ENCODE measurements around the gene LPCAT2. TPM values are rescaled to one million over a fixed set of nuclear protein-coding genes. Genes with fewer than 3 reads are reported as not detected.

LPCAT2 gene
- total RNA-seq, 6 donors from 2014 or later = 14.4 to 33.9 (median 26.9) TPM

- DNase-seq (no peak), ATAC-seq (ENCODE audit: low FRiP score in 2 of 2) (no peak)
- peaks cover 0 to 3% (median 0%) of the 10 kb centered on the region in 4 donors for H3K4me1 ChIP-seq
- no peaks in the 10 kb centered on the region for H3K36me3 ChIP-seq
- no peak for TF ChIP-seq POLR2A (IDR thresholded peaks at IDR 0.05)
- no peak for TF ChIP-seq CTCF (IDR thresholded peaks at IDR 0.05)
- TF ChIP-seq EP300 (IDR thresholded peaks at IDR 0.05) = no peak
- TF ChIP-seq POLR2AphosphoS5 (IDR thresholded peaks at IDR 0.05) = no peak
- H3K27ac ChIP-seq = no peak overlapping the region
- no peaks in the 10 kb centered on the region for H3K27me3 ChIP-seq
- 77 to 91% methylated on average over 4 of the region's 4 CpGs for WGBS, 2 donors
- H3K4me3 ChIP-seq = no peak overlapping the region
- H3K9me3 ChIP-seq = no peaks in the 10 kb centered on the region
These were observed 42.7 kb upstream of the LPCAT2 start for GRCh38 chr16:55466209-55466608.

DNA sequence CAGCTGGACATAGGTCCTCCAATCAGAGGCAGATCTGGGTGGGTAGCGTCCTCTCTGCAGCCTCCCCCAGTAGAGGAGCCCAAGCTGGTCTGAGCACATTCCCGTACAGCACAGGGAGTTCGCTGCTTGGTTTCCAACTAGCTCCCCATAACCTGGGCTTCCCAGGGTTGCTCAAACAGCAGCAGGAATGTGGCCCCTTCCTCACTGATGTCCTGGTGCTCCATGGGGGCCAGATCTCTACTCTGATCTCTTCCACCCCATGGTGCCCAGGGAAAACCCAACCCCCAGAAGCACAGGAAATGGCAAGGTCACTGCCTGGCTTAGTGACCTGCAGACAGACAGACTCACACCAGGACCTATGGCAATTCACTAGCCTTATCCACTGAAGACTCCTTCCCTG, 41.0 kb upstream of the LPCAT2 start:
- DNase-seq (no peak), ATAC-seq (ENCODE audit: low FRiP score in 2 of 2) (no peak)
- no peak overlapping the region for H3K27ac ChIP-seq
- TF ChIP-seq POLR2A (IDR thresholded peaks at IDR 0.05) (no peak), CTCF (IDR thresholded peaks at IDR 0.05) (no peak), POLR2AphosphoS5 (IDR thresholded peaks at IDR 0.05) (no peak), EP300 (IDR thresholded peaks at IDR 0.05) (no peak)
- no peak overlapping the region for H3K4me3 ChIP-seq
- H3K36me3 ChIP-seq = no peaks in the 10 kb centered on the region
- H3K9me3 ChIP-seq = no peaks in the 10 kb centered on the region
- peaks cover 0 to 3% (median 0%) of the 10 kb centered on the region in 4 donors for H3K4me1 ChIP-seq
- H3K27me3 ChIP-seq = no peaks in the 10 kb centered on the region
- WGBS, 2 donors = 83 to 95% methylated on average over 3 of the region's 3 CpGs

GRCh38 chr16:55468352-55468990, 40.4 kb upstream of the LPCAT2 start:
- no peak for ATAC-seq (ENCODE audit: low FRiP score in 2 of 2)
- 79 to 82% methylated on average over 7 of the region's 7 CpGs for WGBS, 2 donors

DNA sequence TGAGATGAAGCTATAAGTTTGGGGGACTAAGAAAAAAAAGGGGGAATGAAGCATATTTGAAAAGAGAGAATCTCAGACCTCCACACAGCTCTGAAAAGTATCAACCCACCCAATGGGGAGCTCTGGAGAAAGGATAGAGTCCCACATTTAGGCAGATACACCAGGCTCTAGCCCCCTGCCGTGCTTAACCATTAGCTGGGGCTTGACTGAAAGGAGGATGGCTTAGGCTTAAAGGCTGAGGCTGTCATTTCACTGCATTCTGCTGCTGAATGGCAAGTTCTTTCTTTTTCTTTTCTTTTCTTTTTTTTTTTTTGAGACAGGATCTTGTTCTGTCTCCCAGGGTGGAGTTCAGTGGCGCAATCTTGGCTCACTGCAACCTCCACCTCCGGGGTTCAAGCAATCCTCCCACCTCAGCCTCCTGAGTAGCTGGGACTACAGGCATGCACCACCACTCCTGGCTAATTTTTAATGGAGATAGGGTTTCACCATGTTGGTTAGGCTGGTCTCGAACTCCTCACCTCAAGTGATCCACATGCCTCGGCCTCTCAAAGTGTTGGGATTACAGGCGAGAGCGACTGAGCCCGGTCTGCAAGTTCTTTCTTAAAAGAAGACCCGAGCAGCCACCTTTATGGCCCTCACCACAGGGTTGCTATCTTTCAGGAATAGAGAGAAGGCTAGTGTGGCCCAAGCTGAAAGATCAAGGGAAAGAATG, 38.9 kb upstream of the LPCAT2 start:
- no peak overlapping the region for H3K27ac ChIP-seq
- H3K36me3 ChIP-seq = no peaks in the 10 kb centered on the region
- TF ChIP-seq EP300 (IDR thresholded peaks at IDR 0.05) (no peak), POLR2A (IDR thresholded peaks at IDR 0.05) (no peak), CTCF (IDR thresholded peaks at IDR 0.05) (no peak), POLR2AphosphoS5 (IDR thresholded peaks at IDR 0.05) (no peak)
- DNase-seq (no peak), ATAC-seq (ENCODE audit: low FRiP score in 2 of 2) (no peak)
- H3K9me3 ChIP-seq = no peaks in the 10 kb centered on the region
- H3K4me3 ChIP-seq = no peak overlapping the region
- peaks cover 0 to 3% (median 0%) of the 10 kb centered on the region in 4 donors for H3K4me1 ChIP-seq
- H3K27me3 ChIP-seq = no peaks in the 10 kb centered on the region
- 83 to 90% methylated on average over 9 of the region's 9 CpGs for WGBS, 2 donors

More at GRCh38 chr16:55468352-55468990, 40.4 kb upstream of the LPCAT2 start:
- Histone ChIP-seq H3K36me3 (no peaks in the 10 kb centered on the region), H3K27ac (no peak overlapping the region), H3K27me3 (no peaks in the 10 kb centered on the region), H3K9me3 (no peaks in the 10 kb centered on the region), H3K4me1 (peaks cover 0 to 3% (median 0%) of the 10 kb centered on the region in 4 donors), H3K4me3 (no peak overlapping the region)
- TF ChIP-seq EP300 (IDR thresholded peaks at IDR 0.05) (no peak), CTCF (IDR thresholded peaks at IDR 0.05) (no peak), POLR2A (IDR thresholded peaks at IDR 0.05) (no peak), POLR2AphosphoS5 (IDR thresholded peaks at IDR 0.05) (no peak)
- no peak for DNase-seq
